ENCODE results near the gene SRGN.

DNA sequence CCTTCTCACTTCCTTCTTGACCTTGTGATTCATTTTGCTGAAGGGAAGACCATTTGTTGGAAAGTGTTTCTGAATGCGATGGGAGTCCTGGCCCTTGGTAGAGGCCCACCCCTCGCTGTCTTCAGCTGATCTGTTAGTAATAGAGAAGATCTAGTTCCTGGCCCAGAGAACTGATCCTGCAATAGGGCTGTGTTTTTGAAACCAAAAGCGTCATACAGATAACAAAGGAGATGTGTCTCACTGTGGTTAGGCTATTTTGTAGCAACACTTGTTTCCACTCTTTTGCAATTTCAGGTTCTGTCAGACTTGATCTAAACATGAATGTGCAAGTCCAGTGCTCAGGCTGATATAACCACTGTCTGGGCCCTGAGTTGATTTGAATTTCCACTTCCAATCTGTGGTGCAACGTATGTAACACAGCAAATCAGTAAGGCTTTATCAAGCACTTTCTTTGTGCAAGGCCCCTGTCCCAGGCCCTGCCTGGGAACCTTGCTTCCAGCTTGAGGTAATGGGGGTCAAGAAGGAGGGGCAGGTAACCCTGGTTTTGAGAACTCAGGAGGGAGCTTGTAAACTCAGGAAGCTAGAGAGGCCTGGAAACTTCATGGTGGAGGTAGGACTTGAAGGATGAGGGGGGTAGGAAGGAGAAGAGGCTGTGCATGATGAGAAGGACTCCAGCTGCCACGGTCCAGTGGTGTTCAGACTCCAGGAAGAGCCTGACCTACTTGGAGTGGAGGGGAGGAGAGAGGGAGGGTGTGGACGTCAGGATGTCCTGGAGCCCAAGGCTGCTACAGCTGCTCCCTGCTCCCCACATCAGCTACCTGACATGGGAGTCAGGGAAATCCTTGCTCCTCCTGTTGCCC lies 42.2 kb upstream of the SRGN start:
- TF ChIP-seq, protein P1, sequence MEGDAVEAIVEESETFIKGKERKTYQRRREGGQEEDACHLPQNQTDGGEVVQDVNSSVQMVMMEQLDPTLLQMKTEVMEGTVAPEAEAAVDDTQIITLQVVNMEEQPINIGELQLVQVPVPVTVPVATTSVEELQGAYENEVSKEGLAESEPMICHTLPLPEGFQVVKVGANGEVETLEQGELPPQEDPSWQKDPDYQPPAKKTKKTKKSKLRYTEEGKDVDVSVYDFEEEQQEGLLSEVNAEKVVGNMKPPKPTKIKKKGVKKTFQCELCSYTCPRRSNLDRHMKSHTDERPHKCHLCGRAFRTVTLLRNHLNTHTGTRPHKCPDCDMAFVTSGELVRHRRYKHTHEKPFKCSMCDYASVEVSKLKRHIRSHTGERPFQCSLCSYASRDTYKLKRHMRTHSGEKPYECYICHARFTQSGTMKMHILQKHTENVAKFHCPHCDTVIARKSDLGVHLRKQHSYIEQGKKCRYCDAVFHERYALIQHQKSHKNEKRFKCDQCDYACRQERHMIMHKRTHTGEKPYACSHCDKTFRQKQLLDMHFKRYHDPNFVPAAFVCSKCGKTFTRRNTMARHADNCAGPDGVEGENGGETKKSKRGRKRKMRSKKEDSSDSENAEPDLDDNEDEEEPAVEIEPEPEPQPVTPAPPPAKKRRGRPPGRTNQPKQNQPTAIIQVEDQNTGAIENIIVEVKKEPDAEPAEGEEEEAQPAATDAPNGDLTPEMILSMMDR (conservative IDR thresholded peaks at IDR 0.05 in 1 of 2, IDR thresholded peaks at IDR 0.05 in 1 of 2; ENCODE audit: low read depth in 1 of 2, low read length in 2 of 2): no peak
- TF ChIP-seq EZH2 (IDR thresholded peaks at IDR 0.05; ENCODE audit: low read length, missing control alignments): no peak
